ENCODE measurements around the gene PITPNM2. TPM values are rescaled to one million over a fixed set of nuclear protein-coding genes. Genes with fewer than 3 reads are reported as not detected.

Gene PITPNM2
- polyA plus RNA-seq (ENCODE audit: insufficient read length), result 6.5 TPM
- long read RNA-seq, donor 1, partial matches to known transcripts, result 0 of 1 reads
- long read RNA-seq, donor 1, other reads (novel, unspliced or antisense), result 0 of 1 reads
- long read RNA-seq, donor 2, result 0 reads
- long read RNA-seq, donor 3, result 0 reads
- long read RNA-seq, donor 4, result 0 reads
- long read RNA-seq, donor 5, partial matches to known transcripts, result 0 of 1 reads
- long read RNA-seq, donor 5, other reads (novel, unspliced or antisense), result 0 of 1 reads
- long read RNA-seq, donor 6, result 0 reads
- long read RNA-seq, donor 7, partial matches to known transcripts, result 0 of 1 reads
- long read RNA-seq, donor 7, other reads (novel, unspliced or antisense), result 0 of 1 reads
- long read RNA-seq, donor 8, result 0 reads

GRCh38 chr12:123150744-123151456 lies at the start of gene PITPNM2:
Gene PITPNM2 (minus strand): TSS chr12:123151090. CDS start chr12:123034590, 116,500 bp downstream.
- no peak for DNase-seq

- no peak for DNase-seq
Observed at GRCh38 chr12:123200414-123200813, 49.5 kb upstream of the PITPNM2 start.

- no peak for DNase-seq
Observed at GRCh38 chr12:123199936-123200335, 49.0 kb upstream of the PITPNM2 start.

- no peak for DNase-seq
Observed at GRCh38 chr12:123187637-123188036, 36.7 kb upstream of the PITPNM2 start.

DNA sequence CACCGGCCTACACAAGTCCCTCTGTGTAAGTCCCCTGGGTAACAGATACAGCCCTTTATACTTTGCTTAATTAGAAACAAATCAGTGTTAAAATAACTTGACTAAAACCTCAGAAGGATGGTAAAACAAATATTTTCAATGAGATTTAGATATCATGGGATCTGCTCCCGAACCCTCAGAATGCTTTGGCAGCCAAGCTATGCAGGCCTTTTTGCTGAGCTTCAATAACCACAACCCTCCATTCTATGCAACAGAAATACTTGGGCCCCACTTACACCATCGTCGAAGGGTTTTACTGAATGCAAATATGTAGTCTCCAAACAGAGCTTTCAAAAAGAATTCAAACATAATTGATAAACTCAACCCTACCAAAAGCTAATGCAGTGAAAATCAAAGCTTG lies 29.3 kb upstream of the PITPNM2 start:
- DNase-seq, result no peak

DNA sequence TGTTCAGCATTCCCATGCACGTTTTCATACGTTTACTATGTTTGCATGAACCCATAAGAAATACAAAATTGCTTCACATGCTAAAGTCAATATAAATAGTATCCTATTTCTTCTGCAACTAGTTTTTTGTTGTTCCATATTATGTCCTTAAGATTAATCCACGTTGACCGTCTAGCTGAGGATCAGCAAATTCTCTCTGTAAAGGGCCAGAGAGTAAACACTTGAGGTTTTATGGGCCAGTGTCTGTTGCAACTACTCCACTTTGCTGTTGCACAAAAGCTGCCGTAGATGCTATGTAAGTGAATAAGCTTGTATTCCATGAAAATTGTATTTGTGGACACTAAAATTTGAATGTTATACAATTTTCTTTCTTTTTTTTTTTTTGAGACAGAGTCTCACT lies 21.1 kb upstream of the PITPNM2 start:
- DNase-seq, result no peak

DNA sequence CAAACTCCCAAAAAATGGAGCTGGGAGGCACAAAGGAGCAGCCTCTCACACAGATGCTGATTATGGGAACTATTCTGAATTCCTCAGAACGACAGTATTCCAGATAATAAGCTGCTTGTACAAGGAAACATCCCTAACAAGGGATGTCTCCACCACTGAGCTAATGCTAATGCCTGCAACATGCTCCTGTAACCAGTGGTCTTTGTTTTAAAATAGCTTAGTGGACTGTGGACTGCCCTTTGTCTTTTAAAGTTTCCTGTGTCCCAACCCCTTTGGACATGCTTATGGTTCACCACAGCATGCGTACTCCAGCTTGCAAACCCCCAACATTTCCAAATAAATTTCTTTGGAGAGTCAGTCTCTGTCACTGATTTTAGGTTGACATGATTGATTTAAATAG lies 16.4 kb upstream of the PITPNM2 start:
- DNase-seq, result no peak

- DNase-seq, result no peak
Observed at GRCh38 chr12:123165537-123165936, 14.6 kb upstream of the PITPNM2 start.

- no peak for DNase-seq
Observed at GRCh38 chr12:123164710-123165261, 13.9 kb upstream of the PITPNM2 start.

GRCh38 chr12:123164222-123164621 lies 13.3 kb upstream of the PITPNM2 start:
- DNase-seq, result no peak

- DNase-seq, result no peak
Observed at GRCh38 chr12:123163227-123163626, 12.3 kb upstream of the PITPNM2 start.

GRCh38 chr12:123160801-123161487 lies 10.1 kb upstream of the PITPNM2 start:
- DNase-seq, result no peak

DNA sequence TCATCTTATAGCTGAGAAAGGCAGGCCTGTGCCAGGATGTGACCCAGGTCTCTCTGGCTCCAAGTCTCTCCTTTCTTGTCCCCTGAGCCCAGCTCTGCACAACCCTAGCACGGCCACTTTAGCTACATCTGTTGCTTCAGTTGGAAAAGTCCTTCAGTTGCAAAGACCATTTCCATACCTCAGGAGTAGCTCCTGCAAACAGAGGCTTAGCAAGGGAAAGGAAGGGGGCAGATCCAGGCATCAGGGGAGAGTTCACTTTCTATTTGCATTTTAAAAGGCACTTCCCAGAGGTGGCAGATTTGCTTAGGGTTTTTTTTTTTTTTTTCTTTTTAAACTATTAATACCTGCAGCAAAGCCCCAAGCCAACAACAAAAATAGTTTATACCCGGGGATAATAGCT lies 3.0 kb upstream of the PITPNM2 start:
- DNase-seq, result no peak

GRCh38 chr12:123152833-123153232 lies 1.9 kb upstream of the PITPNM2 start:
- DNase-seq, result no peak

DNA sequence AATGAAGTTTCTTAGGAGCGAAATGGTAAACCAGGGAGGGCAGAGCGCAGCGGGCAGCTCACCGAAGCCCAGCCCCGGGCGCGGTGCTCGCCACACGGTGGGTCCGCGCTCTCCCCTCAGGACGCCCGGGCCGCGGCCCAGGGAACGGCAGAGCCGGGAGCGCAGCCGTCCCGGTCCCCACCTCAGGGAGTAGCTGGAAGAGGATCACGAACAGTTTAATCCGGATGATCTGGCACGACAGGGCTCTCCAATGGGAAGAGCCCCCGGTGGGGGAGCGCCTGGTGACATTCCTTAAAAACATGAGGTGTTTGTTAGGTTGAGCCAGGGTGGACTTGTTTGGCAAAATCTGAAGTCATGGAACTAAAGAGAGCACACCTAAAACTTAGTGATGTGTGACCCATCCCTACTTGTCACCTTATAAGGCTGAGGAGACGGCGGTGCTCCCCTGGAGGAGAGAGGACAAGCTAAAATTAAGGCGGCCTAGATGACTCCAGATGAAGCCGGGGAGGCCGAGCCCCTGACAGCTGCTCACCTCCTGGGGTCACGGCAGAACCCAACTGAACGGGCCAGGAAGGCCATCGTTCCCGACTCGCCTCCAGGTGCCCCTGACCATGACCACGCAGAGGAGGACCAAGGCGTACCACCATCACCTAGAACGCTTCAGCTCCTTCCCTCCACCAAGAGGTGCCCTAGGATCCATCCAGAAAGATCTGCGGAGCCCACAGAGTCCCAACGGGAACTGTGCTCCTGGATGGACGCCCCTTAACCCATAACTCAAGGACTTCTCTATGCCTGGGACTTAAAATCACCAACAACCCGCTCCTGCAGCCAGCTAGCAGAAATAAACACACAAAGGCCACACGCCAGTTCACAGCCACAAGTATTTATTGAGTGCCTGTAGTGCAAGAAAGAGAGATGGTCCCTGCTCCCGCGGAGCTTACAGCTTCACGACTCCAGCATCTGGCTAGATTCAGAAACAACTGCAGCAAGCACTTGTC lies 866 bp upstream of the PITPNM2 start:
- DNase-seq, result no peak

- no peak for DNase-seq
Observed at GRCh38 chr12:123150275-123150743, 581 bp downstream of the PITPNM2 start.

- DNase-seq, result no peak
Observed at GRCh38 chr12:123149501-123150274, 1.2 kb downstream of the PITPNM2 start.

DNA sequence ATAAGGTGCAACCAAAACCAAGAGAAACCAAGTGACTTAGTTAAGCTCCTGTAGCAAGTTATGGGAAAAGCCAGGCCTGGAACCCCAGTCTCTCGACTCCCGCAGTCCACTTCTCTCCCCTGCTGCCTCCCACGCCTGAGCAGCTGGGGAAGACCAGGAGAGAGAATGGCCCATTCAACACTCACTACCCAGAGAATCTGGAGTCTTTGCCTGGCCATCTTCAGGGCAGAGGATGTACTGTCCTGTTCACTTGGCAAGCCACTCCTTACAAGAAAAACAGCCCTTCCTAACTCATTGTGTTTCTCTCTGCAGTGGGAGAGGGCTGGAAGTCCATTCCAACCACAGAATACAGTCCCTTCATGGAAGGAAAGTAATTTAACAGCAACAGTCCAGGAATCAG lies 1.8 kb downstream of the PITPNM2 start:
- no peak for DNase-seq

- DNase-seq, result no peak
Observed at GRCh38 chr12:123148655-123149054, 2.2 kb downstream of the PITPNM2 start.

- DNase-seq, result no peak
Observed at GRCh38 chr12:123148223-123148622, 2.7 kb downstream of the PITPNM2 start.
